ENCODE measurements around the gene ACCSL. TPM values are rescaled to one million over a fixed set of nuclear protein-coding genes. Genes with fewer than 3 reads are reported as not detected.

ACCSL gene
- not detected in 2 replicates for total RNA-seq

DNA sequence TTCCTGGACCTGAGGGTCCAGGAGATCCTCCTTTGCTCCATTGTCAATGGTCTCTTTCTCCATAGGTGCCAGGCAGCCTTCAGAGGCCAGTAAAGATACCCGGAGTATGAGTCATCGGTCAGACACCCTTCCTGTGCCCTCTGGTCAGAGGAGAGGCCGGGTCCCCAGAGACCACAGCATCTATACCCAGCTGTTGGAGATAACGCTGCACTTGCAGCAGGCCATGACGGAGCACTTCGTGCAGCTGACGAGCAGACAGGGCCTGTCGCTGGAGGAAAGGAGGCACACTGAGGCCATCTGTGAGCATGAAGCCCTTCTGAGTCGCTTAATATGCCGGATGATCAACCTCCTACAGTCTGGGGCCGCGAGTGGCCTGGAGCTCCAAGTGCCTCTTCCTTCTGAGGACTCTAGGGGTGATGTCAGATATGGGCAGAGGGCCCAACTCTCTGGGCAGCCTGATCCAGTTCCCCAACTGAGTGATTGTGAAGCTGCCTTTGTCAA is at the start of gene ACCSL:
Gene ACCSL, plus strand, starts transcription at position 51 of the 501 bp plus-strand sequence. Its CDS starts 56 bp downstream, at position 107.

DNA sequence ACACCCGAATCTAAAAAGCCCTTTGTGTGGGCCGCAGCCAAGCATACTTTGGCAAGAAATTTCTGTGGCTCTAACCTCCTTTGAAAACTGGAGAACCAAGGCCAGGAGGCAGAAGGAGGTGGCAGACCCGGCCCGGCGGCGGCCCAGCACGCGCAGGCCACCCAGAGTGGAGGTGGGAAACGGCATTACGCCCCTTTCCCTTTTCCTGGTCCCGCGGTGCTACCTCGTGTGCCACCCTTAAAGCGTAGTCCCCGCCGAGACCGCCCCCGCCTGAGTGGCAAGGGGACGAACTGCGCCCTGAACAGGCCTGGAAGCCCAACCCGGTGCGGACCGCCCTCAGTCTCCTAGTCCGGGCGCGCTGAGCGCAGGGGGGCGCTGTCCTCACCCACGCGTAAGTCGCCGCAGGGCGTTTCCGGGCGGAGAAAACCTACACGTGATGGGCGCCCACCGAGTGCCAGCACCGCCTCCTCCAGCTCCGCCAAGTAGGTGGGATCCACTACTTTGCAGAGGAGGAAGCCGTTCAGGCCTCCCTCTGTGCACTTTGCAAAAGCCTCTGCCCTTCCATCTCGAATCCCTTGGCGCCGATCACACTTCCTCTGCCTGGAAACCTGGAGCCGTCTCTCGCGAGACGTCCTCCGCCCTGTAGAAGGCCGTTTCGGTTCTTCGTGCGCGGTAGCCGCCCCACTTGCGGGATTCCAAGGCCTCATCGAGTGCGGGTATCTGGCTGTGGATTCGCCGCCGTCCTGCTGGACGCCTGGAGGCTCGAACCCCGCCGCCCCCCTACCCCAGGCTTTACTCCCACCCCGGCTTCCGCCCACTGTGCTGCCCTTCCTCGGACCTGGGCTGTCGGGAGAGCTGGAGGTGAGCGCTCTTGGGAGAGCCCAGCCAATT is 18.3 kb downstream of the ACCSL start, which contains the start of gene ACCS:
Gene ACCS, plus strand, starts transcription at position 430 of the 891 bp plus-strand sequence. CDS start 1,358 bp downstream, outside the sequence.

DNA sequence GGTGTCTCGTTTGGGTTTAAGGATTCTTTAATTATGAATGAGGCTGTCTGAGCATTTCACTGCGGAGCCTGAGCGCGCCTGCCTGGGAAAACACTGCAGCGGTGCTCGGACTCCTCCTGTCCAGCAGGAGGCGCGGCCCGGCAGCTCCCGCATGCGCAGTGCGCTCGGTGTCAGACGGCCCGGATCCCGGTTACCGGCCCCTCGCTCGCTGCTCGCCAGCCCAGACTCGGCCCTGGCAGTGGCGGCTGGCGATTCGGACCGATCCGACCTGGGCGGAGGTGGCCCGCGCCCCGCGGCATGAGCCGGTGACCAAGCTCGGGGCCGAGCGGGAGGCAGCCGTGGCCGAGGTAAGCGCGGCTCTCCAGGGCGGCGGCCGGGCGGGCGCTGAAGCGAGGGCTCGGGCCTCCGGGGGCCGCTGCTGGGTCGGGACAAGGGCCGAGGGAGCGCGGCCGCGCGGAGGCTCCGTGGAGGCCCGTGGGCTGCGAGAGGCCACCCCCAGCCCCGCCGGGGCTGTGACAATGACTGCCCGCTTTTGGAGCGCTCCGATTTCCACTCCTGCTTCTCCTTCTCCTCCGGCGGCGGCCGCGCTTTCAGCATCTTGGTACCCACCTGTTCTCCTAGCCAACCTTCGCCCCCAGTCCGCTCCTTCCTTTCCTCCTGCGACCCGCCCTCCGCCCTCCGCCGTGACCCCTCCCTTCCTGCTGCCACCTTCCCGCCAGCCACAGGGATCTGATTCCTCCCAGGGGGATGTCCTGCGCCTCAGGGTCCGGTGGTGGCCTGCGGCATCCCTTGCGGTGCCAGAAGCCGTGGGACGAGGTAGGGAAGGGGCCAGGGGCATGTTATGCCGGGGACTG is 48.0 kb downstream of the ACCSL start, which contains the start of gene EXT2:
Gene EXT2, plus strand, starts transcription at position 173 of the 854 bp plus-strand sequence. CDS start 12,035 bp downstream, outside the sequence.

Other genes with a start within 250 kb of the ACCSL start
- 18.3 and 25.1 TPM in 2 replicates for gene ALKBH3, start 167.2 kb upstream of the ACCSL start, total RNA-seq
- gene C11orf96, start 105.3 kb upstream of the ACCSL start, total RNA-seq = 7.5 and 99.5 TPM in 2 replicates
- 1.9 and 7.9 TPM in 2 replicates for gene ACCS, start 18.3 kb downstream of the ACCSL start, total RNA-seq
- gene EXT2, start 47.7 kb downstream of the ACCSL start, total RNA-seq = 94.9 and 240 TPM in 2 replicates

Measured in regular cardiac myocyte (primary cell).